ENCODE measurements around the gene TMEM170B. TPM values are rescaled to one million over a fixed set of nuclear protein-coding genes. Genes with fewer than 3 reads are reported as not detected.
A peak's percentile ranks its signal among the peaks of the same experiment; 100 is the strongest.

Gene TMEM170B
- total and polyA plus RNA-seq, 2 experiments from 2014 or later = 0.14 to 0.54 TPM

GRCh38 chr6:11532097-11532496 lies 5.5 kb upstream of the TMEM170B start:
- in situ Hi-C loops (cut with MboI) = no loop called here
- 41 to 44% methylated on average over 3 of the region's 3 CpGs for WGBS, 2 experiments (ENCODE audit: low coverage in 1 of 2, low lambda C conversion rate in 2 of 2, missing lambda C conversion rate in 2 of 2)

GRCh38 chr6:11534561-11534960 lies 3.0 kb upstream of the TMEM170B start:
- Histone ChIP-seq H2AFZ (no peak overlapping the region), H3K9me2 (ENCODE audit: insufficient read depth) (no peaks in the 10 kb centered on the region), H3K4me3 (no peak overlapping the region), H3K4me2 (ENCODE audit: unreplicated experiment) (no peak overlapping the region), H3K9ac (no peak overlapping the region), H3F3A (ENCODE audit: insufficient read depth) (peaks cover 9% of the 10 kb centered on the region), H3K27me3 (replicated peaks; ENCODE audit: insufficient read depth) (no peaks in the 10 kb centered on the region), H4K20me1 (ENCODE audit: insufficient read depth) (no peaks in the 10 kb centered on the region), H3K4me1 (ENCODE audit: insufficient read depth) (no peaks in the 10 kb centered on the region; the same call in 1 of the 2 replicates), H3K27ac (no peak overlapping the region), H3K36me3 (ENCODE audit: low read depth) (no peaks in the 10 kb centered on the region), H3K79me2 (ENCODE audit: insufficient read depth) (no peaks in the 10 kb centered on the region), H3K9me3 (ENCODE audit: low read depth) (no peaks in the 10 kb centered on the region)
- DNase-seq = no peak
- WGBS, 2 experiments (ENCODE audit: low coverage in 1 of 2, low lambda C conversion rate in 2 of 2, missing lambda C conversion rate in 2 of 2) = 65 to 70% methylated on average over 5 of the region's 5 CpGs
- TF ChIP-seq EZH2phosphoT487 (IDR thresholded peaks at IDR 0.05; ENCODE audit: insufficient read depth, low read depth) = no peak
- no peak for TF ChIP-seq EZH2 (IDR thresholded peaks at IDR 0.05; ENCODE audit: insufficient read depth, poor library complexity, severe bottlenecking)
- in situ Hi-C loops (cut with MboI) = no loop called here

More at GRCh38 chr6:11532097-11532496, 5.5 kb upstream of the TMEM170B start:
- H3K27ac ChIP-seq = no peak overlapping the region
- no peaks in the 10 kb centered on the region for H3K9me3 ChIP-seq (ENCODE audit: low read depth)
- peaks cover 4% of the 10 kb centered on the region; the same call in 1 of the 2 replicates for H3K4me1 ChIP-seq (ENCODE audit: insufficient read depth)
- H3K27me3 ChIP-seq (replicated peaks; ENCODE audit: insufficient read depth) = no peaks in the 10 kb centered on the region
- H3K4me2 ChIP-seq (ENCODE audit: unreplicated experiment) = no peak overlapping the region
- no peaks in the 10 kb centered on the region for H3K9me2 ChIP-seq (ENCODE audit: insufficient read depth)
- no peak for TF ChIP-seq EZH2 (IDR thresholded peaks at IDR 0.05; ENCODE audit: insufficient read depth, poor library complexity, severe bottlenecking)
- no peak for TF ChIP-seq EZH2phosphoT487 (IDR thresholded peaks at IDR 0.05; ENCODE audit: insufficient read depth, low read depth)
- peak; percentile 6 for DNase-seq
- H4K20me1 ChIP-seq (ENCODE audit: insufficient read depth) = no peaks in the 10 kb centered on the region
- H3K4me3 ChIP-seq = no peak overlapping the region
- H3F3A ChIP-seq (ENCODE audit: insufficient read depth) = peaks cover 3% of the 10 kb centered on the region; the same call in 1 of the 2 replicates
- no peaks in the 10 kb centered on the region for H3K36me3 ChIP-seq (ENCODE audit: low read depth)
- no peak overlapping the region for H2AFZ ChIP-seq
- H3K9ac ChIP-seq = no peak overlapping the region
- no peaks in the 10 kb centered on the region for H3K79me2 ChIP-seq (ENCODE audit: insufficient read depth)

GRCh38 chr6:11535801-11536230 lies 1.7 kb upstream of the TMEM170B start:
- H3K36me3 ChIP-seq (ENCODE audit: low read depth) = no peaks in the 10 kb centered on the region
- H3K4me3 ChIP-seq = no peak overlapping the region
- no peaks in the 10 kb centered on the region for H3K27me3 ChIP-seq (replicated peaks; ENCODE audit: insufficient read depth)
- H3K4me1 ChIP-seq (ENCODE audit: insufficient read depth) = no peaks in the 10 kb centered on the region; the same call in 1 of the 2 replicates
- in situ Hi-C loops (cut with MboI) = no loop called here
- peaks cover 14% of the 10 kb centered on the region for H3F3A ChIP-seq (ENCODE audit: insufficient read depth)
- H3K9me3 ChIP-seq (ENCODE audit: low read depth) = no peaks in the 10 kb centered on the region
- no peak for TF ChIP-seq EZH2phosphoT487 (IDR thresholded peaks at IDR 0.05; ENCODE audit: insufficient read depth, low read depth)
- no peak for TF ChIP-seq EZH2 (IDR thresholded peaks at IDR 0.05; ENCODE audit: insufficient read depth, poor library complexity, severe bottlenecking)
- no peak overlapping the region for H3K9ac ChIP-seq
- no peak overlapping the region for H2AFZ ChIP-seq
- no peak overlapping the region for H3K4me2 ChIP-seq (ENCODE audit: unreplicated experiment)
- H3K27ac ChIP-seq = no peak overlapping the region
- no peaks in the 10 kb centered on the region for H4K20me1 ChIP-seq (ENCODE audit: insufficient read depth)
- H3K79me2 ChIP-seq (ENCODE audit: insufficient read depth) = no peaks in the 10 kb centered on the region
- peak; percentile 62 for DNase-seq
- 2 to 4% methylated on average over 2 of the region's 2 CpGs for WGBS, 2 experiments (ENCODE audit: low coverage in 1 of 2, low lambda C conversion rate in 2 of 2, missing lambda C conversion rate in 2 of 2)
- H3K9me2 ChIP-seq (ENCODE audit: insufficient read depth) = no peaks in the 10 kb centered on the region

GRCh38 chr6:11536795-11537194 lies 754 bp upstream of the TMEM170B start:
- Histone ChIP-seq H3K27me3 (replicated peaks; ENCODE audit: insufficient read depth) (no peaks in the 10 kb centered on the region), H3F3A (ENCODE audit: insufficient read depth) (peaks cover 14% of the 10 kb centered on the region), H3K4me2 (ENCODE audit: unreplicated experiment) (peak overlapping the region; percentile 73), H3K36me3 (ENCODE audit: low read depth) (no peaks in the 10 kb centered on the region), H4K20me1 (ENCODE audit: insufficient read depth) (no peaks in the 10 kb centered on the region), H3K9me2 (ENCODE audit: insufficient read depth) (no peaks in the 10 kb centered on the region), H3K4me3 (peak overlapping the region; percentile 73), H2AFZ (peak overlapping the region; percentile 76), H3K27ac (no peak overlapping the region), H3K4me1 (ENCODE audit: insufficient read depth) (no peaks in the 10 kb centered on the region; the same call in 1 of the 2 replicates), H3K9me3 (ENCODE audit: low read depth) (no peaks in the 10 kb centered on the region), H3K79me2 (ENCODE audit: insufficient read depth) (no peaks in the 10 kb centered on the region), H3K9ac (peak overlapping the region; percentile 48)
- peak; percentile 8 for DNase-seq
- in situ Hi-C loops (cut with MboI) = no loop called here
- 0 to 2% methylated on average over 12 of the region's 12 CpGs for WGBS, 2 experiments (ENCODE audit: low coverage in 1 of 2, low lambda C conversion rate in 2 of 2, missing lambda C conversion rate in 2 of 2)
- TF ChIP-seq EZH2 (IDR thresholded peaks at IDR 0.05; ENCODE audit: insufficient read depth, poor library complexity, severe bottlenecking) (no peak), EZH2phosphoT487 (IDR thresholded peaks at IDR 0.05; ENCODE audit: insufficient read depth, low read depth) (no peak)
